Gastroesophageal sphincter (tissue), 4 donors: ENCODE data around the gene HACD4. TPM values are rescaled to one million over a fixed set of nuclear protein-coding genes. Genes with fewer than 3 reads are reported as not detected.
A peak's percentile ranks its signal among the peaks of the same experiment; 100 is the strongest.

Source experiments
- ATAC-seq: fragments of 150-250 bp; one replicate; pipeline ENCODE4 v1.9.1; 2016; ENCODE audit warnings: mild to moderate bottlenecking, moderate library complexity
- H3K27ac ChIP-seq, 4 donors: fragments of 200-600 bp; sonication (generic) in 3 of 4; 1 replicate in 3 of 4; 2 replicates in 1 of 4; pipeline ENCODE4 v1.5.1; 2016 to 2019
- H3K27me3 ChIP-seq: fragments of 200-600 bp; sonication (generic); one replicate; pipeline ENCODE4 v1.5.1; 2019
- H3K36me3 ChIP-seq, 2 donors: fragments of 200-600 bp; sonication (generic); one replicate each; pipeline ENCODE4 v1.5.1; 2019; ENCODE audit warnings: control low read depth in 1 of 2
- H3K4me1 ChIP-seq, 3 donors: fragments of 200-600 bp; sonication (generic); 1 replicate in 2 of 3; 2 replicates in 1 of 3; pipeline ENCODE4 v1.5.1; 2016 to 2019; ENCODE audit warnings: control low read depth in 2 of 3
- H3K4me3 ChIP-seq, 2 donors: fragments of 200-600 bp; sonication (generic); one replicate each; pipeline ENCODE4 v1.5.1; 2019; ENCODE audit warnings: mild to moderate bottlenecking in 1 of 2, moderate library complexity in 1 of 2
- H3K9me3 ChIP-seq, 3 donors: fragments of 200-600 bp; sonication (generic); one replicate each; pipeline ENCODE4 v1.5.1; 2017 to 2019; ENCODE audit warnings: control low read depth in 2 of 3
- CTCF ChIP-seq, 4 experiments: fragments of 200-600 bp in 2 of 4; fragments of 450-650 bp in 2 of 4; sonication (generic) in 1 of 4; IDR thresholded peaks; one replicate each; pipeline ENCODE4 v1.5.1; 2017 to 2019; ENCODE audit warnings: antibody characterized with exemption in 4 of 4, mild to moderate bottlenecking in 2 of 4, moderate library complexity in 2 of 4
- EP300 ChIP-seq: sonication (generic); formaldehyde crosslinking; IDR thresholded peaks from one replicate; pipeline ENCODE4 v1.6.1; 2017; ENCODE audit warnings: antibody characterized with exemption, mild to moderate bottlenecking
- POLR2A ChIP-seq, 2 donors: fragments of 450-650 bp; IDR thresholded peaks; one replicate each; pipeline ENCODE4 v1.6.1; 2017; ENCODE audit warnings: antibody characterized with exemption in 2 of 2, mild to moderate bottlenecking in 2 of 2, moderate library complexity in 1 of 2
- POLR2AphosphoS5 ChIP-seq: sonication (generic); formaldehyde crosslinking; IDR thresholded peaks from one replicate; pipeline ENCODE4 v1.6.1; 2017; ENCODE audit warnings: antibody characterized with exemption
- WGBS, 2 donors: methylation state at CpG; one replicate each; pipeline ENCODE4 v1.1.5; 2018; ENCODE audit warnings: low coverage in 1 of 2; 5-methylcytosine and 5-hydroxymethylcytosine counted together
- total RNA-seq, 4 donors: library from RNA; depleted of rRNA; stranded (reverse); fragments of >200 nt; gene quantifications; one replicate each; pipeline ENCODE4 v1.1.0, GENCODE V29; 2016

Gene HACD4
- total RNA-seq, 4 donors from 2014 or later = 9.8 to 23.9 (median 16.9) TPM

- H3K27me3 ChIP-seq = no peaks in the 10 kb centered on the region
- WGBS, 2 donors = 32 to 39% methylated on average over 4 of the region's 4 CpGs
- no peak for ATAC-seq
- no peaks in the 10 kb centered on the region for H3K36me3 ChIP-seq
- peaks cover 0 to 12% (median 0%) of the 10 kb centered on the region in 3 donors for H3K4me1 ChIP-seq
- no peak for TF ChIP-seq POLR2AphosphoS5
- no peak for TF ChIP-seq POLR2A (IDR thresholded peaks at IDR 0.05)
- TF ChIP-seq EP300 = no peak
- no peaks in the 10 kb centered on the region for H3K9me3 ChIP-seq
- no peak overlapping the region for H3K4me3 ChIP-seq
- H3K27ac ChIP-seq = peak overlapping the region in 1 of 4 donors; percentile 28
Measured at GRCh38 chr9:20962536-20963225, 68.8 kb downstream of the HACD4 start.

GRCh38 chr9:20950707-20951106 is 80.7 kb downstream of the HACD4 start:
- H3K4me3 ChIP-seq = no peak overlapping the region
- 92 to 100% methylated on average over 2 of the region's 2 CpGs for WGBS, 2 donors
- H3K36me3 ChIP-seq = peaks cover 0 to 22% of the 10 kb centered on the region in 2 donors

More at GRCh38 chr9:20950707-20951106, 80.7 kb downstream of the HACD4 start:
- no peak for ATAC-seq
- peaks cover 0 to 17% (median 0%) of the 10 kb centered on the region in 3 donors for H3K4me1 ChIP-seq
- no peak overlapping the region for H3K27ac ChIP-seq
- H3K27me3 ChIP-seq = no peaks in the 10 kb centered on the region
- TF ChIP-seq POLR2A (IDR thresholded peaks at IDR 0.05) (no peak), POLR2AphosphoS5 (no peak), CTCF (IDR thresholded peaks at IDR 0.05) (no peak), EP300 (no peak)
- no peaks in the 10 kb centered on the region for H3K9me3 ChIP-seq

Other genes starting within 250 kb of the HACD4 start
- not detected for gene IFNB1, start 46.3 kb upstream of the HACD4 start, total RNA-seq
- not detected for gene IFNW1, start 110.2 kb upstream of the HACD4 start, total RNA-seq
- not detected for gene IFNA21, start 135.0 kb upstream of the HACD4 start, total RNA-seq
- gene IFNA4, start 155.9 kb upstream of the HACD4 start, total RNA-seq = not detected
- gene IFNA7, start 170.6 kb upstream of the HACD4 start, total RNA-seq = not detected
- not detected for gene IFNA10, start 175.5 kb upstream of the HACD4 start, total RNA-seq
- gene IFNA16, start 185.7 kb upstream of the HACD4 start, total RNA-seq = not detected
- gene IFNA17, start 196.6 kb upstream of the HACD4 start, total RNA-seq = not detected
- gene IFNA14, start 208.4 kb upstream of the HACD4 start, total RNA-seq = under 1 TPM in 1 of 4 donors, not detected in 3; 0.40 TPM